Endothelial cell of umbilical vein (primary cell): Measurements from ENCODE around the gene PKHD1. TPM values are rescaled to one million over a fixed set of nuclear protein-coding genes. Genes with fewer than 3 reads are reported as not detected.

Source experiments
- BruUV-seq: library from RNA; stranded (reverse); fragments of 400-500 nt; replicated peaks from 2 replicates; lab custom pipeline; 2021; lab: Mats Ljungman, UMichigan
- CTCF ChIA-PET: fragments of 300-600, 350-600 bp; sonication (Branson Sonifier 250); formaldehyde crosslinking; loops from one replicate; lab custom pipeline; 2021; ENCODE audit warnings: antibody characterized with exemption, inconsistent platforms; lab: Charles Lee
- POLR2A ChIA-PET: fragments of 300-600, 350-600 bp; sonication (Branson Sonifier 250); formaldehyde crosslinking; loops from one replicate; lab custom pipeline; 2021; ENCODE audit warnings: antibody characterized with exemption, inconsistent platforms; lab: Charles Lee
- DNase-seq: peaks from one replicate; pipeline ENCODE4 v3.0.0-alpha.2; 2011; ENCODE audit warnings: low read depth, low spot score
- FAIRE-seq: peaks from 2 replicates; lab custom pipeline; 2011; peaks lifted over from hg19 to GRCh38; lab: Jason Lieb, UNC
- H2AFZ ChIP-seq: 2 replicates; pipeline ENCODE4 v1.6.0; 2012; ENCODE audit warnings: low read depth, low read length, control low read depth, inconsistent platforms
- H3K27ac ChIP-seq: 2 replicates; pipeline ENCODE4 v1.5.1; 2011; ENCODE audit warnings: low read depth, mild to moderate bottlenecking, control low read depth, low read length, moderate library complexity; ENCODE audit not compliant: insufficient read depth
- H3K27me3 ChIP-seq, 2 experiments: 2 replicates each; pipeline versions ENCODE4 v1.6.0 to v1.6.1; 2011; ENCODE audit warnings: low read length in 2 of 2, mixed read lengths in 1 of 2; ENCODE audit not compliant: control insufficient read depth in 2 of 2, insufficient read depth in 2 of 2
- H3K36me3 ChIP-seq, 2 experiments: 2 replicates in 1 of 2; 3 replicates in 1 of 2; pipeline ENCODE4 v1.5.1; 2011; ENCODE audit warnings: low read length in 2 of 2, mild to moderate bottlenecking in 1 of 2, moderate library complexity in 1 of 2; ENCODE audit not compliant: control insufficient read depth in 2 of 2, insufficient read depth in 2 of 2; ENCODE audit errors: extremely low read depth in 1 of 2
- H3K4me1 ChIP-seq: 3 replicates; pipeline ENCODE4 v1.5.1; 2011; ENCODE audit warnings: mild to moderate bottlenecking, low read length; ENCODE audit not compliant: control insufficient read depth, insufficient read depth; ENCODE audit errors: extremely low read depth
- H3K4me2 ChIP-seq: 2 replicates; pipeline ENCODE4 v1.6.1; 2011; ENCODE audit warnings: low read length, control low read depth, mixed read lengths; ENCODE audit not compliant: insufficient read depth
- H3K4me3 ChIP-seq, 3 experiments: fragments of 200-600 bp in 1 of 3; sonication (generic), shearing (Covaris generic) in 1 of 3; replicated peaks in 1 of 3; 2 replicates each; pipeline ENCODE4 v1.5.1; 2011 to 2016; ENCODE audit warnings: control low read depth in 3 of 3, low read length in 3 of 3, mild to moderate bottlenecking in 2 of 3, inconsistent platforms in 1 of 3, low read depth in 1 of 3, moderate library complexity in 1 of 3; ENCODE audit not compliant: insufficient read depth in 1 of 3
- H3K79me2 ChIP-seq: 2 replicates; pipeline ENCODE4 v1.6.0; 2012; ENCODE audit warnings: low read length, inconsistent platforms; ENCODE audit not compliant: control insufficient read depth, insufficient read depth
- H3K9ac ChIP-seq: replicated peaks from 2 replicates; pipeline ENCODE3; 2011; ENCODE audit warnings: low read length, control low read depth; ENCODE audit not compliant: insufficient read depth; ENCODE audit errors: extremely low read depth
- H3K9me1 ChIP-seq: replicated peaks from 3 replicates; pipeline ENCODE4 v1.6.0; 2011; ENCODE audit warnings: mild to moderate bottlenecking, low read length; ENCODE audit not compliant: control insufficient read depth, insufficient read depth; ENCODE audit errors: extremely low read depth
- H3K9me3 ChIP-seq: replicated peaks from 2 replicates; pipeline ENCODE4 v1.5.1; 2012; ENCODE audit warnings: low read length, inconsistent platforms; ENCODE audit not compliant: control insufficient read depth, insufficient read depth
- H4K20me1 ChIP-seq: replicated peaks from 2 replicates; pipeline ENCODE3; 2011; ENCODE audit warnings: mild to moderate bottlenecking, low read length; ENCODE audit not compliant: control insufficient read depth, insufficient read depth; ENCODE audit errors: extremely low read depth
- EZH2 ChIP-seq: IDR thresholded peaks from 2 replicates; pipeline ENCODE4 v1.6.1; 2012; ENCODE audit warnings: borderline replicate concordance, low read depth, mild to moderate bottlenecking, moderate library complexity, low read length, inconsistent platforms; ENCODE audit not compliant: severe bottlenecking
- FOS ChIP-seq: IDR thresholded peaks from 2 replicates; pipeline ENCODE4 v1.6.1; 2011; ENCODE audit warnings: mild to moderate bottlenecking, low read length, moderate library complexity, borderline replicate concordance; ENCODE audit not compliant: insufficient read depth
- GATA2 ChIP-seq: IDR thresholded peaks from 2 replicates; pipeline ENCODE4 v1.7.0; 2011; ENCODE audit warnings: low read depth, mild to moderate bottlenecking, moderate library complexity, mixed read lengths, low read length; ENCODE audit not compliant: insufficient read length, insufficient read depth
- JUN ChIP-seq: IDR thresholded peaks from 2 replicates; pipeline ENCODE4 v1.6.1; 2011; ENCODE audit warnings: borderline replicate concordance, low read depth; ENCODE audit not compliant: insufficient read length, insufficient read depth
- MYC ChIP-seq: IDR thresholded peaks from one replicate; pipeline ENCODE4 v1.6.1; 2011; ENCODE audit warnings: mild to moderate bottlenecking, low read depth, low read length
- POLR2A ChIP-seq: IDR thresholded peaks from 2 replicates; pipeline ENCODE4 v1.6.1; 2012; ENCODE audit warnings: low read depth, mild to moderate bottlenecking, control low read depth, low read length
- POLR2AphosphoS5 ChIP-seq: IDR thresholded peaks from 2 replicates; pipeline ENCODE4 v1.6.1; 2012; ENCODE audit warnings: low read depth, mild to moderate bottlenecking, control low read depth, low read length, moderate library complexity; ENCODE audit not compliant: insufficient read depth
- dilution Hi-C: fragments of 300-500 bp; cut with MboI; formaldehyde crosslinking; loops from one replicate; pipeline ENCODE4 v1.15.0; 2019; ENCODE audit warnings: low sequenced_read_pairs; ENCODE audit not compliant: extremely low pct_ligation_motif_present
- intact Hi-C: fragments of 100-400 bp; cut with micrococcal nuclease; formaldehyde crosslinking; loops from one replicate; pipeline ENCODE4 v1.10.0; 2022
- polyA plus RNA-seq, 4 experiments: library from polyadenylated mRNA; depleted of rRNA in 3 of 4; stranded (reverse) in 3 of 4; unstranded in 1 of 4; fragments of >200 nt; gene quantifications; 2 replicates each; pipeline versions ENCODE4 v1.2.1 to v1.2.3, GENCODE V29; 2011 to 2012; ENCODE audit warnings: missing spikeins in 1 of 4
- total RNA-seq: library from RNA; stranded (reverse); gene quantifications from 2 replicates; pipeline ENCODE4 v1.2.3, GENCODE V29; 2021
- TF ChIP-seq, protein P1 (sequence below), 2 donors: IDR thresholded peaks; 1 replicate in 1 of 2; 2 replicates in 1 of 2; pipeline ENCODE4 v1.5.1; 2011; ENCODE audit warnings: low read length in 2 of 2, mild to moderate bottlenecking in 2 of 2, moderate library complexity in 2 of 2, control low read depth in 1 of 2, inconsistent platforms in 1 of 2, low read depth in 1 of 2; ENCODE audit not compliant: insufficient read depth in 1 of 2; ENCODE audit errors: extremely low read depth in 1 of 2
- TF ChIP-seq, protein P2 (sequence below): IDR thresholded peaks from 2 replicates; pipeline ENCODE4 v1.6.1; 2011; ENCODE audit not compliant: insufficient read depth, insufficient read length

The PKHD1 gene
- total and polyA plus RNA-seq, 2 donors (not counting 3 experiments of a cell fraction or from before 2014, with no cell fraction given), result not detected

DNA sequence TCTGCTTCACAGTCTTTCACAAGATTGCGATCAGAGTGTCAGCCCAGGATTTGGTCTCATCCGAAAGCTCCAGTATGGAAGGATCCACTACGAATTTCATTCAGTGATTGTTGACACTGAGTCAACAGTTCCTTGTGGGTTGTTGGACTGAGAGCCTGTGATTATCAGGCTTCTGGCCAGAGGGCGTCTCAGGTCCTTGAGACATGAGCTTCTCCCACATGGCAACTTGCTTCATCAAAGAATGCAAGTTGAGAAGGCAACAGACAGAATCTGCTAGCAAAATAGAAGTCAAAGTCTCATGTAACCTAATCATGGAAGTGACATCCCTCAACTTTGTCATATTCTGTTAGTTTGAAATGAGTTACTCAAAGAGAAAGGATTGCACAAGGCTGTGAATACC lies 40.5 kb upstream of the PKHD1 start:
- dilution Hi-C loops, result no loop called here
- FAIRE-seq (no peak), DNase-seq (no peak)
- Histone ChIP-seq H3K9me1 (no peaks in the 10 kb centered on the region), H3K27ac (no peak overlapping the region), H4K20me1 (no peaks in the 10 kb centered on the region), H3K36me3 (no peaks in the 10 kb centered on the region), H2AFZ (no peak overlapping the region), H3K4me3 (no peak overlapping the region), H3K9ac (no peak overlapping the region), H3K9me3 (no peaks in the 10 kb centered on the region), H3K27me3 (peaks cover 0 to 3% of the 10 kb centered on the region in 2 experiments), H3K4me2 (no peak overlapping the region), H3K79me2 (no peaks in the 10 kb centered on the region), H3K4me1 (no peaks in the 10 kb centered on the region)
- intact Hi-C loops, result no loop called here
- CTCF ChIA-PET, result no interaction called here
- POLR2A ChIA-PET, result no interaction called here
- no TSS peak for BruUV-seq
- TF ChIP-seq MYC (no peak), POLR2A (no peak), POLR2AphosphoS5 (no peak), FOS (no peak), JUN (no peak), GATA2 (no peak), EZH2 (no peak)
- TF ChIP-seq, protein P1, sequence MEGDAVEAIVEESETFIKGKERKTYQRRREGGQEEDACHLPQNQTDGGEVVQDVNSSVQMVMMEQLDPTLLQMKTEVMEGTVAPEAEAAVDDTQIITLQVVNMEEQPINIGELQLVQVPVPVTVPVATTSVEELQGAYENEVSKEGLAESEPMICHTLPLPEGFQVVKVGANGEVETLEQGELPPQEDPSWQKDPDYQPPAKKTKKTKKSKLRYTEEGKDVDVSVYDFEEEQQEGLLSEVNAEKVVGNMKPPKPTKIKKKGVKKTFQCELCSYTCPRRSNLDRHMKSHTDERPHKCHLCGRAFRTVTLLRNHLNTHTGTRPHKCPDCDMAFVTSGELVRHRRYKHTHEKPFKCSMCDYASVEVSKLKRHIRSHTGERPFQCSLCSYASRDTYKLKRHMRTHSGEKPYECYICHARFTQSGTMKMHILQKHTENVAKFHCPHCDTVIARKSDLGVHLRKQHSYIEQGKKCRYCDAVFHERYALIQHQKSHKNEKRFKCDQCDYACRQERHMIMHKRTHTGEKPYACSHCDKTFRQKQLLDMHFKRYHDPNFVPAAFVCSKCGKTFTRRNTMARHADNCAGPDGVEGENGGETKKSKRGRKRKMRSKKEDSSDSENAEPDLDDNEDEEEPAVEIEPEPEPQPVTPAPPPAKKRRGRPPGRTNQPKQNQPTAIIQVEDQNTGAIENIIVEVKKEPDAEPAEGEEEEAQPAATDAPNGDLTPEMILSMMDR (IDR thresholded peaks at IDR 0.05; ENCODE audit: extremely low read depth in 1 of 2, insufficient read depth in 1 of 2, low read depth in 1 of 2, low read length in 2 of 2), result no peak
- TF ChIP-seq, protein P2, sequence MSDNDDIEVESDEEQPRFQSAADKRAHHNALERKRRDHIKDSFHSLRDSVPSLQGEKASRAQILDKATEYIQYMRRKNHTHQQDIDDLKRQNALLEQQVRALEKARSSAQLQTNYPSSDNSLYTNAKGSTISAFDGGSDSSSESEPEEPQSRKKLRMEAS, result no peak
